ENCODE measurements around the gene TMEM106A.
"Not testable (repeated sequence)": the region's sequence is repeated elsewhere in the genome, so short reads cannot be mapped to it uniquely, and the experiment has no call there.

- not testable (repeated sequence) for TF ChIP-seq CTCF (IDR thresholded peaks at IDR 0.05); EZH2 (IDR thresholded peaks at IDR 0.05; ENCODE audit: borderline replicate concordance, insufficient read depth, low read depth, low read length, poor library complexity, severe bottlenecking)
Measured at GRCh38 chr17:43233877-43234276, 22.2 kb downstream of the TMEM106A start, which contains the start of gene RNU2-1.

All from B cell (primary cell).